Neural cell (in vitro differentiated cells): ENCODE data around the gene C22orf39.

Experiments used
- CTCF ChIP-seq: fragments of 450-650 bp; IDR thresholded peaks from 2 replicates; pipeline ENCODE4 v1.5.1; 2014; ENCODE audit warnings: antibody characterized with exemption, mild to moderate bottlenecking, moderate library complexity; ENCODE audit not compliant: poor library complexity, severe bottlenecking
- EP300 ChIP-seq: fragments of 450-650 bp; conservative IDR thresholded peaks from 2 replicates; pipeline ENCODE4 v1.6.1; 2014; ENCODE audit warnings: antibody characterized with exemption, mild to moderate bottlenecking, moderate library complexity; ENCODE audit not compliant: poor library complexity, severe bottlenecking
- EZH2 ChIP-seq: fragments of 200-600, 300-800 bp; shearing (Covaris generic), sonication (generic); IDR thresholded peaks from 2 replicates; pipeline ENCODE4 v1.6.1; 2014; ENCODE audit warnings: antibody characterized with exemption, low read length, borderline replicate concordance, mild to moderate bottlenecking; ENCODE audit not compliant: insufficient read depth, poor library complexity, severe bottlenecking
- MXI1 ChIP-seq: fragments of 450-650 bp; conservative IDR thresholded peaks from 2 replicates; pipeline ENCODE4 v1.6.1; 2014; ENCODE audit warnings: antibody characterized with exemption, mild to moderate bottlenecking; ENCODE audit not compliant: poor library complexity, severe bottlenecking
- POLR2AphosphoS5 ChIP-seq: IDR thresholded peaks from 2 replicates; pipeline ENCODE4 v1.6.1; 2012
- RAD21 ChIP-seq: fragments of 450-650 bp; conservative IDR thresholded peaks from 2 replicates; pipeline ENCODE4 v1.6.1; 2014; ENCODE audit warnings: antibody characterized with exemption, mild to moderate bottlenecking, moderate library complexity
- REST ChIP-seq: IDR thresholded peaks from 2 replicates; pipeline ENCODE4 v1.6.1; 2012; ENCODE audit warnings: borderline replicate concordance
- SMC3 ChIP-seq: fragments of 450-650 bp; conservative IDR thresholded peaks from 2 replicates; pipeline ENCODE4 v1.6.1; 2014; ENCODE audit warnings: antibody characterized with exemption, mild to moderate bottlenecking, moderate library complexity; ENCODE audit not compliant: poor library complexity

GRCh38 chr22:19494001-19494560 lies 46.6 kb upstream of the C22orf39 start:
- no peak for TF ChIP-seq MXI1
- TF ChIP-seq RAD21 = no peak
- TF ChIP-seq CTCF = no peak
- TF ChIP-seq EZH2 = no peak
- TF ChIP-seq REST = no peak
- no peak for TF ChIP-seq EP300
- no peak for TF ChIP-seq POLR2AphosphoS5
- no peak for TF ChIP-seq SMC3
